ENCODE results near the gene UPF1.
"Not testable (repeated sequence)": the region's sequence is repeated elsewhere in the genome, so short reads cannot be mapped to it uniquely, and the experiment has no call there.

The UPF1 gene

DNA sequence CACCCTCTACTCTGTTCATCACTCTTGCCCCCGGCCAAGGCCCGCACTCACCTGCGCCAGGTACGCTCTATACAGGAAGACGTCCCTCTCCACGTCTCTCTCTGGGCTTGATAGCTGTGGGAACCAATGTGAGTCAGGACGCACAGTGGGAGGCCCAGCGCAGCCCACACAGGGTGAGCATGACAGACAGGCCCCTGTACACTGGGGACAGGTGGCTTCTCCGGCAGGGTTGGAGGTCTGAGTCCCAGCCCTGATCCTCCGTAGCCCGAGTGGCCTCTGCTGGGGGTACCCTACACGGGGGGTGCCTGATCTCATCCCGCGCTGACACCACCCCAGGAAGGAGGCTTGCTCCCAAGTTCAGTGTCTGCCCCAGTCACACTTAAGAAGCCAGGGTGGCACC lies 81.2 kb downstream of the UPF1 start:
- no peak overlapping the region for H3K4me2 ChIP-seq (ENCODE audit: low read depth, low read length, poor library complexity, severe bottlenecking)
- H3K9me3 ChIP-seq (ENCODE audit: insufficient read depth, low read length) = no peaks in the 10 kb centered on the region
- H3K79me2 ChIP-seq (ENCODE audit: insufficient read depth, low read length) = peaks cover 38% of the 10 kb centered on the region
- TF ChIP-seq, protein P1, sequence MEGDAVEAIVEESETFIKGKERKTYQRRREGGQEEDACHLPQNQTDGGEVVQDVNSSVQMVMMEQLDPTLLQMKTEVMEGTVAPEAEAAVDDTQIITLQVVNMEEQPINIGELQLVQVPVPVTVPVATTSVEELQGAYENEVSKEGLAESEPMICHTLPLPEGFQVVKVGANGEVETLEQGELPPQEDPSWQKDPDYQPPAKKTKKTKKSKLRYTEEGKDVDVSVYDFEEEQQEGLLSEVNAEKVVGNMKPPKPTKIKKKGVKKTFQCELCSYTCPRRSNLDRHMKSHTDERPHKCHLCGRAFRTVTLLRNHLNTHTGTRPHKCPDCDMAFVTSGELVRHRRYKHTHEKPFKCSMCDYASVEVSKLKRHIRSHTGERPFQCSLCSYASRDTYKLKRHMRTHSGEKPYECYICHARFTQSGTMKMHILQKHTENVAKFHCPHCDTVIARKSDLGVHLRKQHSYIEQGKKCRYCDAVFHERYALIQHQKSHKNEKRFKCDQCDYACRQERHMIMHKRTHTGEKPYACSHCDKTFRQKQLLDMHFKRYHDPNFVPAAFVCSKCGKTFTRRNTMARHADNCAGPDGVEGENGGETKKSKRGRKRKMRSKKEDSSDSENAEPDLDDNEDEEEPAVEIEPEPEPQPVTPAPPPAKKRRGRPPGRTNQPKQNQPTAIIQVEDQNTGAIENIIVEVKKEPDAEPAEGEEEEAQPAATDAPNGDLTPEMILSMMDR (IDR thresholded peaks at IDR 0.05; ENCODE audit: insufficient read depth, low read length, poor library complexity, severe bottlenecking) = no peak
- TF ChIP-seq EZH2phosphoT487 (conservative IDR thresholded peaks at IDR 0.05; ENCODE audit: low read length) = no peak
- no peaks in the 10 kb centered on the region for H3F3A ChIP-seq (ENCODE audit: insufficient read depth)
- H2AFZ ChIP-seq (ENCODE audit: low read depth, low read length, severe bottlenecking) = no peak overlapping the region
- no peaks in the 10 kb centered on the region for H3K36me3 ChIP-seq (ENCODE audit: low read length)
- no peak overlapping the region for H3K4me3 ChIP-seq (ENCODE audit: insufficient read depth, low read length, poor library complexity, severe bottlenecking)
- H3K27me3 ChIP-seq (ENCODE audit: low read length) = no peaks in the 10 kb centered on the region
- 0 out of 2 replicates have a peak, but pooled peaks cover 5% of the 10 kb centered on the region for H4K20me1 ChIP-seq (ENCODE audit: low read depth, low read length)
- no peak overlapping the region for H3K27ac ChIP-seq (ENCODE audit: low read depth, low read length)
- H3K9me2 ChIP-seq (replicated peaks; ENCODE audit: insufficient read depth, low read length) = no peaks in the 10 kb centered on the region
- no peak overlapping the region for H3K9ac ChIP-seq (ENCODE audit: low read length)

DNA sequence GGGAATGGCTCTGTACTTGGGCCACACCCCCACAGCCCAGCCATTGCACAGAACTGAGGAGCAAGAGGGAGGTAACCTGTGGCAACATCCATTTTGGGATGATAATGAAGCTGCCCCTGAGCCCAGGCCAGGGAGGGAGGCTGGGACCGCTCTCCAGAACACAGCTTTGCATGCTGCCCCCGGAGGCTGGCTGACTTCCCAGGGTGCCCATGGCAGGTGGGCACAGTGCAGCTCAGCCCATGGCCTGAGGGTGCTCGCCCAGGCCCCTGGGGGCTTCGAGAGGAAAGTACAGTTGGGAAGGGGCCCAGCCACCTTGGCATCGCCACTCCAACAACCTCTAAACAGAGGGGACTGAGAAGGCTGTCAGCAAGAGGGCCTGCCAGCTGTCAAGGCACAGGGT lies 81.7 kb downstream of the UPF1 start:
- no peak for TF ChIP-seq EZH2phosphoT487 (conservative IDR thresholded peaks at IDR 0.05; ENCODE audit: low read length)
- TF ChIP-seq, protein P1 (IDR thresholded peaks at IDR 0.05; ENCODE audit: insufficient read depth, low read length, poor library complexity, severe bottlenecking) = no peak
- H3K4me3 ChIP-seq (ENCODE audit: insufficient read depth, low read length, poor library complexity, severe bottlenecking) = no peak overlapping the region
- H3K9ac ChIP-seq (ENCODE audit: low read length) = no peak overlapping the region
- no peak overlapping the region for H3K4me2 ChIP-seq (ENCODE audit: low read depth, low read length, poor library complexity, severe bottlenecking)
- no peaks in the 10 kb centered on the region for H3K9me2 ChIP-seq (replicated peaks; ENCODE audit: insufficient read depth, low read length)
- H4K20me1 ChIP-seq (ENCODE audit: low read depth, low read length) = peaks cover 5% of the 10 kb centered on the region; the same call in 1 of the 2 replicates
- no peaks in the 10 kb centered on the region for H3K9me3 ChIP-seq (ENCODE audit: insufficient read depth, low read length)
- no peak overlapping the region for H2AFZ ChIP-seq (ENCODE audit: low read depth, low read length, severe bottlenecking)
- 0 out of 2 replicates have a peak, but pooled peaks cover under 1% of the 10 kb centered on the region for H3F3A ChIP-seq (ENCODE audit: insufficient read depth)
- H3K79me2 ChIP-seq (ENCODE audit: insufficient read depth, low read length) = peaks cover 44% of the 10 kb centered on the region
- no peaks in the 10 kb centered on the region for H3K36me3 ChIP-seq (ENCODE audit: low read length)
- no peaks in the 10 kb centered on the region for H3K27me3 ChIP-seq (ENCODE audit: low read length)
- no peak overlapping the region for H3K27ac ChIP-seq (ENCODE audit: low read depth, low read length)

DNA sequence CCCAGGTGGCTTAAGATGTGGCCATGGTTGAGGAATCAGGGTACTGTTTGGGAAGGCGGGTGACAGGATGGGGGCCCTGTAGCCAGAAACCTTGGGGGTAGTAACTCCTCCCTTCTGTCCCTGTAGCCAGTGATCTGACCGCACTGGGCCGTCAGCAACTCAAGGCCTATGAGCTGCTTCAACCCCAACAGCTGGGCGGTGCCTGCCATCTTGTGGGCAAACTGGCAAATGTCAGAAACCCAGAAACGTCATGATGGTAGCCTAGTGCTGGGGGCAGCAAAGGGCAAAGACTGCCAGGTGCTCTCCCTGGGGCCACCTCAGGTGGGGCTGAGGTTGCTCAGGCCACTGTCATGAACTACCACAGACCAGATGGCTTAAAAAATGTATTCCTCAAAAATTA lies 83.9 kb downstream of the UPF1 start:
- Histone ChIP-seq H4K20me1 (ENCODE audit: low read depth, low read length) (peaks cover 5% of the 10 kb centered on the region; the same call in 1 of the 2 replicates), H3K4me3 (ENCODE audit: insufficient read depth, low read length, poor library complexity, severe bottlenecking) (no peak overlapping the region), H3K9me3 (ENCODE audit: insufficient read depth, low read length) (no peaks in the 10 kb centered on the region), H3K9ac (ENCODE audit: low read length) (no peak overlapping the region), H3K9me2 (replicated peaks; ENCODE audit: insufficient read depth, low read length) (no peaks in the 10 kb centered on the region), H3K79me2 (ENCODE audit: insufficient read depth, low read length) (peaks cover 59% of the 10 kb centered on the region), H3K27ac (ENCODE audit: low read depth, low read length) (no peak overlapping the region), H3F3A (ENCODE audit: insufficient read depth) (peaks cover 6% of the 10 kb centered on the region; the same call in 1 of the 2 replicates), H3K36me3 (ENCODE audit: low read length) (no peaks in the 10 kb centered on the region), H3K27me3 (ENCODE audit: low read length) (no peaks in the 10 kb centered on the region), H3K4me2 (ENCODE audit: low read depth, low read length, poor library complexity, severe bottlenecking) (no peak overlapping the region), H2AFZ (ENCODE audit: low read depth, low read length, severe bottlenecking) (no peak overlapping the region)
- no peak for TF ChIP-seq EZH2phosphoT487 (conservative IDR thresholded peaks at IDR 0.05; ENCODE audit: low read length)
- TF ChIP-seq, protein P1 (IDR thresholded peaks at IDR 0.05; ENCODE audit: insufficient read depth, low read length, poor library complexity, severe bottlenecking) = no peak

DNA sequence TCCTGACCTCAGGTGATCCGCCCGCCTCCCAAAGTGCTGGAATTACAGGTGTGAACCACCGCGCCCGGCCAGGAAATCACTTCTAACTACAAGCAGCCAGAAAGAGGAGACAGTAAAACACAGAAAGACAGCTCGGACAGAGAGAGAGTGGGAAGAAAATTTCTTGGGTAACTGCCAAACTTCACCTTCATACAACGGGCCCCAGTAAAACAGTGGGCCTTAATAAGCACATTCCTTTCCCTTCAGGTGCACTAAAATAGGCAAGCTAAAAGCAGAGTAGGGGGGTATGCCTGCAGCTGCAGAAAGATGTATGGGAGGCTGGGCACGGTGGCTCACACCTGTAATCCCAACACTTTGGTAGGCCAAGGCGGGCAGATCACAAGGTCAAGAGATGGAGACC lies 85.8 kb downstream of the UPF1 start:
- Histone ChIP-seq H3K79me2 (ENCODE audit: insufficient read depth, low read length) (peaks cover 69% of the 10 kb centered on the region), H3K4me2 (ENCODE audit: low read depth, low read length, poor library complexity, severe bottlenecking) (peak overlapping the region; percentile 89), H3K9ac (ENCODE audit: low read length) (0 out of 2 replicates have a peak overlapping the region, but pooled peaks have one; percentile 13)
- H3K36me3 ChIP-seq (ENCODE audit: low read length); H3F3A ChIP-seq (ENCODE audit: insufficient read depth); H3K9me2 ChIP-seq (replicated peaks; ENCODE audit: insufficient read depth, low read length); H3K9me3 ChIP-seq (ENCODE audit: insufficient read depth, low read length); H2AFZ ChIP-seq (ENCODE audit: low read depth, low read length, severe bottlenecking); H4K20me1 ChIP-seq (ENCODE audit: low read depth, low read length); H3K4me3 ChIP-seq (ENCODE audit: insufficient read depth, low read length, poor library complexity, severe bottlenecking); H3K27me3 ChIP-seq (ENCODE audit: low read length); H3K27ac ChIP-seq (ENCODE audit: low read depth, low read length): not testable (repeated sequence)
